HG02588 (cell line): ENCODE results near the gene POU6F2.
A peak's percentile ranks its signal among the peaks of the same experiment; 100 is the strongest.

Experiments
- ATAC-seq: cut with Tn5 transposase; IDR thresholded peaks from one replicate; pipeline ENCODE4 v1.9.1; 2021; ENCODE audit warnings: mild to moderate bottlenecking, moderate library complexity; ENCODE audit not compliant: unreplicated experiment

POU6F2 gene

GRCh38 chr7:39480901-39481300 is 503.2 kb downstream of the POU6F2 start:
- ATAC-seq = no peak

DNA sequence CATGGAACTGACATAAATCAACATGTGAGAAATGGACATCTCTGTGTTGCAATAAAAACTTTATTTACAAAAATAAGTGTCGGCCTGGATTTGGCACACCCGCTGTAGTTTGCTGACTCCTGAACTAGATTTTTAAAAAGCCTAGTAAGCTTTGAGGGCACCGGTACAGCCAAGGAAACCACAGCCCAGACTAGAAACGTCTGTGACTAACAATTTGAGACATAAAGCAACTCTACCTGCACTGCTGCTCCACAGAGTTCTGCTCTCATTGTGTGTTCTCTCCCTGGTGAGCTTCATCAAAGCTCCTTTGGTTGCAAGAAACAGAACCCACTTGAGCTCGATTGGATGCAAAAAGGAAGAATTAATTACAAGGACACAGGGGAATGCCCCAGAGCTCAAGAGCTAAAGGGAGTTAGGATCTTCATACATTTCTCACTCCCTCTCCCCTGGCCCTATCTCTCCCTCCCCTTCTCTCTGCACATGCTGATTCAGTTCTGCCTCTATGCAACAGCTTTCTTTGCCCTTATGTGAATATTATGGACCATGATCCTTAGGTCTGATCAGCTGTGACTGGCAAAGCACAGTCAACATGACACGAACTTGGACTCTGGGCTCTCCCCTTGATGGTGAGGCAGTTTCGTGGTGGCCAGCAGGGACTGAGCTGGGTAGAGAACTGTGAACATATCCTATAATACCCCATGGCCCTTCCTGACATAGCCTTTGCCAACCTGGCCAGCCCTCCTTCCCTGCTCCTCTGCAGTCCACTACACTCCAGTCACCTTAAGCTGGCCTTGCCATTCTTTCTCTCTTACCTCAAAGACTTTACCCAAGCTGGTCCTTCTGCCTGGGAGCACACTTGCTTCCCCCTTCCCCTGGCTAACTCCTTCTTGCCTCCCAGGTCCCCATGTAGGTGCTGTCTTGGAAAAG is 511.0 kb downstream of the POU6F2 start:
- no peak for ATAC-seq

DNA sequence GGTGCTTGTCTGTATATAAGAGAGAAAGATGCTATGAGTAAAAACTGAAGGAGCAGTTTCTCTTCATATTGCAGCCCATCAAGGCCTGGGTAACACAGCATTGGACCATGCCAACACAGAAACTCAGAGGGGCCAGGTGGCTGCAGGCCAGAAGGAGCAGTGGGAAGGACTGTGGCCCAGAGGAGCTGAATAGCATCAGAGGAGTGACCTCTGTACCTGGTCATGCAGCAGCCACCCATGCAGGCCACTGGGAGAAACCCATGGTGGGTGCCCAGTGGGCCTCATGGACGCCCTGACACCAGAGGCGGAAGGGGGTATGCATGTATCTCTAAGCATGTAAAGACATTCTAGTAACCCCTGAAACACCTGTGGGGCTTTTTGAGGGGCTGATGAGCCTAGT is 512.6 kb downstream of the POU6F2 start:
- ATAC-seq = no peak

DNA sequence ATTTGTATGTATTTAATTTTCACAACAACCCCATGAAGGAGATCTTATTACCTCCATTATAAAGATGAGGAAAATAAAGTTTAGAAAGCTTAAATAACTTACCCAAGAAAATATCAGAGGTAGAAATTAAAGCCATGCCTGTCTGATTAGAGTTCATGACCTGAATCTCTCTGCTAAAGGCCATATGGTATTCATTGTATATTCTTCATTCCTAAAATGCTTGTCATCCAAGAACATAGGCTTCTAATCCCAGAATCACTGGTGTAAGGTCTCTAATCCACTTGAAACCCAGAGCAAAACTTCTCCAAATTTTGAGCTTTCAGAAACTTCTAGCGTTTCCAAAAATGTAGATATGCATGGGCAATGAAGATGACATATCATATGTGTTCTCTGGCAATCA is 516.2 kb downstream of the POU6F2 start:
- no peak for ATAC-seq

DNA sequence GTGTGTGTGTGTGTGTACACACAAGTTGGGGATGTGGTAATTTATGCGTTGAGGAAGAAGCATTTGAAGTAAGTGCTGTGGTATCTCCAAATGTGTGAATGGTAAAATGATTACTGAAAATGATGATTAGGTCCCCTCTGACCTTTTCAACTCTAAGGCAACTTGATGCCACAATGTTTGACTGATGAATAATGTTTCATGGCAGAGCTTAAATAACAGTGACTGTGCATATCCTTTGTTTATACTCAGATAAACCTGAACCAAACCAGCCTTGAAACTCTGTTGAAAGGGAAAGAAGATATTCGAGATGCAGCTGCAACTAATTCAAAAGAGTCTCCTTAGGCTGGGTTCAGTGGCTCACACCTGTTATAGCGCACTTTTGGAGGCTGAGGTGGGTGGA is 523.6 kb downstream of the POU6F2 start:
- ATAC-seq = no peak

- no peak for ATAC-seq
These were observed 527.3 kb downstream of the POU6F2 start for GRCh38 chr7:39504963-39505362.

- ATAC-seq = peak; percentile 65
These were observed 530.3 kb downstream of the POU6F2 start for GRCh38 chr7:39507866-39508551.

GRCh38 chr7:39509436-39509835 is 531.7 kb downstream of the POU6F2 start:
- no peak for ATAC-seq

- no peak for ATAC-seq
These were observed 532.2 kb downstream of the POU6F2 start for GRCh38 chr7:39509912-39510311.

DNA sequence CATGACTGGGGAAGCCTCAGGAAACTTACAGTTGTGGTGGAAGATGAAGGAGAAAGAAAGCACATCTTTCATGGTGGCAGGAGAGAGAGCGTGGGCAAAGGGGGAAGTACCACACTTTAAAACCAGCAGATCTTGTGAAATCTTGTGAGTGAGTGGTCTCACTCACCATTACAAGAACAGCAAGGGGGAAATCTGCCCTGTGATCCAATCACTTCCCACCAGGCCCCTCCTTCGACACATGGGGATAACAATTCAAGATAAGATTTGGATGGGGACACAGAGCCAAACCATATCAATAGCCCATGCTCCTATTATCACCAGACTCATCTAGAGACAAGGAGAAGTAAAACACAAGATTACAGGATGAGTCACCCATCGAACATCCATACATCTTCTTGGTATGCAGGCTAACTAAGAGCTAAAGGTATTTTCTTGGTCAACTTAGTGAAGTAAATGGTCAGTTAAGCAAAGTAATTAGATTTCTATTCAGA is 533.2 kb downstream of the POU6F2 start:
- ATAC-seq = no peak

DNA sequence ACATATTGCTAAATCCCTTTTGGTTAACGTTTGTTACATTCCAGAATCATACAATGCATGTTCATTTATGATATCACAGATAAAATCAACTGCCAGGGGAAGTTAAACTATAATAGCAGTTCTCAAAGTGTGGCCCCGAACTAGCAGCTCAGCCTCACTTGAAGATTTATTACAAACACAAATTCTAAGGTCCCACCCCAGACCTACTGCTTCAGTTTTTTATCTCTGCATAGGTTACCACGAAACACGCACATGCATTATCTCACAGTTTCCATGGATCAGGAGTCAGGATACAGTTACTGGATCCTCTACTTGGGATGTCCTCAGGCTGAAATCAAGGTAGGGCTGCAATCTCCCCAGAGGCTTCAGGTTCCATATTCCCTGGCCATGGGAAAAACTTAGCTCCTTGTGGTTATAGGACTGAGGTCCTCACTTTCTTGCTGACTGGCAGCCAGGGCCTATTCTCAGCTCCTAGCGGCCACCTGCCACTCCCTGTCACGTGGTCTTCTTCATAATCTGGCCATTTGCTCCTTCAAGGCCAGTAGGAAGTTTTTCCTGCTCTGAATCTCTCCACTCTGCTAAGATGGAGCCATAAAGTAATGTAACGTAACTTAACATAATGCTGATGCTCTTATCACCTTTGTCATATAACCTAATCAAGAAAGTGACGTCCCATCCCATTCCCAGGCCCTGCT is 538.0 kb downstream of the POU6F2 start:
- ATAC-seq = no peak

- ATAC-seq = no peak
These were observed 538.8 kb downstream of the POU6F2 start for GRCh38 chr7:39516498-39516897.

- ATAC-seq = no peak
These were observed 539.5 kb downstream of the POU6F2 start for GRCh38 chr7:39517240-39517639.
